Right atrium auricular region (tissue), 2 donors: Measurements from ENCODE around the gene IFNA1. TPM values are rescaled to one million over a fixed set of nuclear protein-coding genes. Genes with fewer than 3 reads are reported as not detected.

Experiments
- total RNA-seq, 2 donors: library from RNA; depleted of rRNA; stranded (reverse); fragments of >200 nt; gene quantifications; one replicate each; pipeline ENCODE4 v1.1.0, GENCODE V29; 2016

Gene IFNA1
- total RNA-seq, 2 donors from 2014 or later = not detected

Other genes with a start within 250 kb of the IFNA1 start
- gene IFNA7, start 238.2 kb upstream of the IFNA1 start, total RNA-seq = not detected
- gene IFNA10, start 233.3 kb upstream of the IFNA1 start, total RNA-seq = not detected
- not detected for gene IFNA16, start 223.1 kb upstream of the IFNA1 start, total RNA-seq
- gene IFNA17, start 212.2 kb upstream of the IFNA1 start, total RNA-seq = not detected
- gene IFNA14, start 200.4 kb upstream of the IFNA1 start, total RNA-seq = not detected
- not detected for gene IFNA5, start 135.1 kb upstream of the IFNA1 start, total RNA-seq
- 10 to 100 TPM; 10.7 to 10.8 TPM for gene KLHL9, start 105.0 kb upstream of the IFNA1 start, total RNA-seq
- not detected for gene IFNA6, start 89.6 kb upstream of the IFNA1 start, total RNA-seq
- gene IFNA13, start 72.4 kb upstream of the IFNA1 start, total RNA-seq = not detected
- not detected for gene IFNA2, start 55.0 kb upstream of the IFNA1 start, total RNA-seq
- not detected for gene IFNA8, start 31.3 kb upstream of the IFNA1 start, total RNA-seq
- gene IFNE, start 41.9 kb downstream of the IFNA1 start, total RNA-seq = not detected